ENCODE data around the gene FARP1.

DNA sequence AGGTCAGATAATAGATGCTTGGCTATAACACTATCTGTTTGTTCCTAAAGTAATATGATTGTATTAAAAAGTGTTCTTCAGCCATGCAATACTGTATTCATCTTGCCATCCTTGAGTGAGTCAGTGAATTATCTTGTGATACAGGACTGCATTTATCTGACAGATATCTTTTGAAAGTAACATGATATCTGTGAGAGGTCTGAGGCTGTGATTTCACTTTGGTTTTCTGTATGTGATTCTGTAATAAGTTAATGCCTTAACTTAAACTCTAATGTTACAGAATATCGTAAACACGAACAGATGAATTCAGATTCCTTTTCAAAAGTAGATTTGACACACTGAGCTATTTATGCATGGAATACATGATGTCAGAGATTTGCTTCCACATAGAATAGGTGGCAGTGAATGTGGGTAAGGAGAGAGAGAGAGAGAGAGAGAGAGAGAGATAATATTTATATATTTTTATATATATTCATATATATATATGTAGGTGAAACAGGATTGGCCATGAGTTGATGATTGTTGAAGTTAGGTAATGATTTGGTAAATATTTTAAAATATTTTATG lies 132.1 kb downstream of the FARP1 start:
- TF ChIP-seq ZFX (IDR thresholded peaks at IDR 0.05) (no peak), CTCF (conservative IDR thresholded peaks at IDR 0.05) (no peak)

All from C4-2B (cell line).